Naive thymus-derived CD4-positive, alpha-beta T cell (primary cell): ENCODE measurements around the gene DENND5B. TPM values are rescaled to one million over a fixed set of nuclear protein-coding genes. Genes with fewer than 3 reads are reported as not detected.

ENCODE experiments used
- polyA plus RNA-seq, 2 donors: library from polyadenylated mRNA; unstranded; fragments of 300-500 nt; fragmentation: Illumina TruSeq; gene quantifications; one replicate each; pipeline ENCODE4 v1.2.3, GENCODE V29; 2021
- total RNA-seq, 6 experiments: library from RNA in 5 of 6; stranded (reverse) in 5 of 6; gene quantifications; 1 replicate in 5 of 6; 2 replicates in 1 of 6; pipeline ENCODE4 v1.2.3 and lab custom pipeline; 2021 to 2026

The DENND5B gene
- total and polyA plus RNA-seq, 7 experiments from 2014 or later, result 0.16 to 1.5 (median 0.29) TPM; not detected in 2

Other genes with a start within 250 kb of the DENND5B start
- gene ETFBKMT, start 68.6 kb upstream of the DENND5B start, total RNA-seq, result 1 to 10 TPM in 4 of 5 experiments, under 1 TPM in 1; 0.92 to 2.0 (median 1.9) TPM
- gene ETFBKMT, start 68.6 kb upstream of the DENND5B start, polyA plus RNA-seq, result 1 to 10 TPM in 1 of 2 donors, under 1 TPM in 1; 0.41 to 1.2 TPM
- 10 to 100 TPM in 2 of 5 experiments, 1 to 10 TPM in 3; 4.1 to 22.9 (median 8.1) TPM for gene AMN1, start 137.9 kb upstream of the DENND5B start, total RNA-seq
- 10 to 100 TPM; 15.7 to 17.8 TPM for gene AMN1, start 137.9 kb upstream of the DENND5B start, polyA plus RNA-seq